ENCODE results near the gene WWOX. TPM values are rescaled to one million over a fixed set of nuclear protein-coding genes. Genes with fewer than 3 reads are reported as not detected.
A peak's percentile ranks its signal among the peaks of the same experiment; 100 is the strongest.

WWOX gene
- polyA plus RNA-seq, 6 donors from 2014 or later, result 9.1 to 17.0 (median 12.5) TPM

- peaks cover 0 to 2% (median 0%) of the 10 kb centered on the region in 7 donors for H3K9me3 Mint-ChIP-seq
- DNase-seq (no peak), ATAC-seq (ENCODE audit: low read depth in 2 of 2) (peak in 1 of 2 donors; percentile 27)
- peaks cover 26 to 46% (median 36%) of the 10 kb centered on the region in 3 donors for H3K4me1 Mint-ChIP-seq
- H3K4me3 Mint-ChIP-seq, result no peak overlapping the region
- peak overlapping the region in 1 of 6 donors; percentile 17 for H3K27ac Mint-ChIP-seq
- H3K36me3 Mint-ChIP-seq, result no peaks in the 10 kb centered on the region
- H3K27me3 Mint-ChIP-seq, result no peaks in the 10 kb centered on the region
These were observed 789.9 kb downstream of the WWOX start for GRCh38 chr16:78889346-78889745.

DNA sequence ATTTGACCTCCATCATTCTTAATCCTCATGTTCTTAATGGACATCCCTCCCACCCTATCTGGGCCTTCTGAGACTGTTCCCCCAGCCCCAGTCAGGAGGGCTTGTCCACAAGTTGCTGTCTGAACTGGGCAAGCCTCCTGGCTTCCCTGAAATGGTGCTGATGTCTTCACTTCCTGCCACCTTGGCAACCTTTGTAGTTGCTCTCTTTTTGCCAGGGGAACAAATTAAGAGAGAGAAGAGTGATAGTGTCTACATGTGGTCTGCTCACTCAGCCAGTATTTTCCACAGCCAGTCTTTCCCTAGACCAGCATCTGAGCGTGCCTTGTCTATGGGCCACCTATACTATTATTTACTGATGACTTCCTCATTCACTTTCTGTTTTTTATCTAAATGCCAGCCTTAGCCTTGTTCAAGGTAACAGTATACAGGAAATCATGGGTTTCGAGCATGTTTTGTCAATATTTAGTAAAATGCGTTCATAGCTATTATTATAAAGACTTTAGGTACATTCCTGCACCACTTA is 791.0 kb downstream of the WWOX start:
- peaks cover 0 to 2% (median 0%) of the 10 kb centered on the region in 7 donors for H3K9me3 Mint-ChIP-seq
- peaks cover 0 to 4% of the 10 kb centered on the region in 2 donors for H3K36me3 Mint-ChIP-seq
- DNase-seq (peak; percentile 8), ATAC-seq (ENCODE audit: low read depth in 2 of 2) (peak; percentile 61 to 63)
- no peaks in the 10 kb centered on the region for H3K27me3 Mint-ChIP-seq
- peak overlapping the region in 5 of 8 donors; percentile 7 to 80 (median 64) for H3K4me3 Mint-ChIP-seq
- peaks cover 26 to 46% (median 39%) of the 10 kb centered on the region in 3 donors for H3K4me1 Mint-ChIP-seq
- peak overlapping the region; percentile 74 to 95 (median 86) for H3K27ac Mint-ChIP-seq

DNA sequence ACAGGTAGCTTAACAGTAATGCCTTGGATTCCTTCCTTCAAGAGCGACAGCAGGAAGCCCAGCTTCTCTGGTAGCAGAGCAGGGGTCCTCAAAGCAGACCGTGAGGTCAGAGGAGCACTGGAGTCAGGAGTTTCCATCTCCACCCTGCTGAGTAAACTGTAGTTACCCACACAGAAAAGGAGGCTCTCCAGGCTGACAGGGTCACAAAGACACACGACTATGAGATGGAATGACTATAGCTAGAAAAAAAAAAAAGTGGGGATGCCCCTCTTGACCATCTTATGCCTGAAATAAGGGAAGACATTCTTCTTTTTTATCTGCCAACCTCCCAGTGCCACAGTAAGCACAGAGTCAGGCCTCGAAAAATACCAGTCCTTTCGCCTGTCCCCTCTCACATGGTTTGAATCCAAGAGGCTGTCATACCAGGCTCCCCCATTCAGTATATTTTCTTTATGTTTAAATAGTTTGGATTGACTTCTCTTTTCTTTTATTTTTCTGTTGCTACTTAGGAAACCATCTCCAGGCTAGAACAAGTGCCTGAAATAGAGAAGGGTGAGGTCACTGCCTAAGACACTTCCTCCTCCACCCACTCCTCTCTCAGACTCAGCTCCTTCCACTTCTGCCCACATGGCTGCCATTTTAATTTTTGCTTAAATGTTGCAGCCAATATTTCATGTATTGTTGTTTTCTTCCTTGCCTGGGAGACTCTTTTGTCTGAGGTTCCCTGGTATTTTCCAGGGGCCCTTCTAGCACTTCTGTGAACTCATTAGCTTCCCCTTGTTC is 793.7 kb downstream of the WWOX start:
- DNase-seq (peak; percentile 12), ATAC-seq (ENCODE audit: low read depth in 2 of 2) (peak; percentile 69 to 78)
- Mint-ChIP-seq H3K27ac (peak overlapping the region in 5 of 6 donors; percentile 68 to 96 (median 82)), H3K4me3 (peak overlapping the region in 4 of 8 donors; percentile 13 to 80 (median 43)), H3K36me3 (peaks cover 0 to 8% of the 10 kb centered on the region in 2 donors), H3K9me3 (peaks cover 0 to 2% (median 0%) of the 10 kb centered on the region in 7 donors), H3K4me1 (peaks cover 26 to 46% (median 39%) of the 10 kb centered on the region in 3 donors), H3K27me3 (no peaks in the 10 kb centered on the region)

- Mint-ChIP-seq H3K4me1 (peaks cover 18 to 35% (median 34%) of the 10 kb centered on the region in 3 donors), H3K9me3 (peaks cover 0 to 2% (median 0%) of the 10 kb centered on the region in 7 donors), H3K36me3 (peaks cover 0 to 8% of the 10 kb centered on the region in 2 donors), H3K4me3 (peak overlapping the region in 1 of 8 donors; percentile 21), H3K27ac (no peak overlapping the region), H3K27me3 (no peaks in the 10 kb centered on the region)
- no peak for ATAC-seq (ENCODE audit: low read depth in 2 of 2)
- DNase-seq, result no peak
These were observed 795.4 kb downstream of the WWOX start for GRCh38 chr16:78894886-78895285.

- no peak for ATAC-seq (ENCODE audit: low read depth in 2 of 2)
- H3K4me3 Mint-ChIP-seq, result no peak overlapping the region
- peaks cover 11 to 27% (median 26%) of the 10 kb centered on the region in 3 donors for H3K4me1 Mint-ChIP-seq
- H3K27me3 Mint-ChIP-seq, result no peaks in the 10 kb centered on the region
- no peak for DNase-seq
- peaks cover 0 to 8% of the 10 kb centered on the region in 2 donors for H3K36me3 Mint-ChIP-seq
- peaks cover 0 to 2% (median 0%) of the 10 kb centered on the region in 7 donors for H3K9me3 Mint-ChIP-seq
- H3K27ac Mint-ChIP-seq, result peak overlapping the region in 1 of 6 donors; percentile 25
These were observed 796.2 kb downstream of the WWOX start for GRCh38 chr16:78895681-78896080.

GRCh38 chr16:78896280-78896679 is 796.8 kb downstream of the WWOX start:
- no peak for DNase-seq
- Mint-ChIP-seq H3K36me3 (peaks cover 0 to 13% of the 10 kb centered on the region in 2 donors), H3K9me3 (peaks cover 0 to 2% (median 0%) of the 10 kb centered on the region in 7 donors), H3K4me3 (no peak overlapping the region), H3K4me1 (peaks cover 7 to 21% (median 20%) of the 10 kb centered on the region in 3 donors), H3K27me3 (no peaks in the 10 kb centered on the region), H3K27ac (no peak overlapping the region)
- no peak for ATAC-seq (ENCODE audit: low read depth in 2 of 2)

- Mint-ChIP-seq H3K4me3 (no peak overlapping the region), H3K9me3 (peaks cover 0 to 2% (median 0%) of the 10 kb centered on the region in 7 donors), H3K36me3 (peaks cover 0 to 16% of the 10 kb centered on the region in 2 donors), H3K27ac (peak overlapping the region in 3 of 6 donors; percentile 10 to 89 (median 37)), H3K27me3 (no peaks in the 10 kb centered on the region), H3K4me1 (peaks cover 7 to 16% (median 14%) of the 10 kb centered on the region in 3 donors)
- ATAC-seq (ENCODE audit: low read depth in 2 of 2) (no peak), DNase-seq (no peak)
These were observed 797.8 kb downstream of the WWOX start for GRCh38 chr16:78897299-78897698.

DNA sequence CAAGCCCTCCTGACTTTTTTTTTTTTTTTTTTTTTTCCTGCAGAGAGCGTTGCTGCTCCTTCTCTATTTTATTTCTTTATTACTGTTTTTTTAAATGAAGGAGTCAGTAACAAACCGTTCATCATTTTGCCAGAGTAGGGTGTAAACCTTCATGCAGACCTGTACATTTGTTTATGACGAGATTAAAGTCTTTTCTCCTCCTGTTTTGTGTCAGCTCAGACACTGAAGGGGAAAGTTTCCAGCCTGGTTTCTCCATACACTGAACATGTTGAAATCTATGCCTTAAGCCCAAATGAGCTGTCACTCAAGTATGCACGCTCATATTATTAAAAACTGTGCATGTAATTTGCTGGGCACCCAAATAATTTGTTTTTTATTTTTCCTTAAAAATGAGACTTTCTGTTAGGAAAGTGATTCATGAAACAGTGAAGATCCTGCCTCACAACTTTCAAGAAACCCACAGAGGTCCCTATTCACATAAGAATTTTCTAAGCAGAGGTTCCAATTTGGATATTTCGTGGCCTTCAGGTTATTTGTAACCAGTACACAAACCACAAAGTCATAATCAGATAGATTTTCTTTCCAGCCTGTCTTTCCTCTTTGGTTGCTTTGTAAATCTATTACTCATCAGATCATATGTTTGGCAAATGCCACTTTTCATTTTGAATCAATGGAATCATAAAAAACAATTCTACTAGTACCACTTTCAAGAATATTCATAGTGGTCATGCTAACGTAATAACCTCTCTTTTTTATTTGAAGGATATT is 800.8 kb downstream of the WWOX start:
- Mint-ChIP-seq H3K36me3 (peaks cover 0 to 22% of the 10 kb centered on the region in 2 donors), H3K4me3 (no peak overlapping the region), H3K27ac (no peak overlapping the region), H3K4me1 (no peaks in the 10 kb centered on the region), H3K27me3 (no peaks in the 10 kb centered on the region), H3K9me3 (peaks cover 0 to 2% (median 0%) of the 10 kb centered on the region in 7 donors)
- no peak for DNase-seq
- ATAC-seq (ENCODE audit: low read depth in 2 of 2), result no peak

DNA sequence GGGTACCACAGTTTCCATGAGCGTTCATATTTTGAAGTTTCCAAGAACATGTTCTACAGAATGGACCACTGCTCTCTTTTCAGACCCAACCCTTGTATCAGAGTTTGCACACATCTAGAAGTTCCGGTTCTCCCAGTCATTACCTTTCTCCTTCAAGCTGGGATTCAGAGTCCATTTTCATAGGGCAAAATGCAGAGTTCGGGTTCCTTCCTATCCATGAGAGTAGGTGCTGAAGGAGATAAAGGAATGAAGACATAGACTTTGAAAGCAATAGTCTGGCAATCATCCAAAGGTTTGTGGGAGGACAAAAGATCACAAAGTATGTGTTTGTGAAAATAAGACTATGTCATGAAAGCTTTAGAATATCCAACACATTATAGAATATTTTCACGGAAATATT is 801.5 kb downstream of the WWOX start:
- ATAC-seq (ENCODE audit: low read depth in 2 of 2), result no peak
- no peaks in the 10 kb centered on the region for H3K27me3 Mint-ChIP-seq
- H3K4me3 Mint-ChIP-seq, result no peak overlapping the region
- no peak for DNase-seq
- H3K9me3 Mint-ChIP-seq, result peaks cover 0 to 2% (median 0%) of the 10 kb centered on the region in 7 donors
- H3K27ac Mint-ChIP-seq, result no peak overlapping the region
- H3K4me1 Mint-ChIP-seq, result no peaks in the 10 kb centered on the region
- H3K36me3 Mint-ChIP-seq, result peaks cover 0 to 15% of the 10 kb centered on the region in 2 donors

DNA sequence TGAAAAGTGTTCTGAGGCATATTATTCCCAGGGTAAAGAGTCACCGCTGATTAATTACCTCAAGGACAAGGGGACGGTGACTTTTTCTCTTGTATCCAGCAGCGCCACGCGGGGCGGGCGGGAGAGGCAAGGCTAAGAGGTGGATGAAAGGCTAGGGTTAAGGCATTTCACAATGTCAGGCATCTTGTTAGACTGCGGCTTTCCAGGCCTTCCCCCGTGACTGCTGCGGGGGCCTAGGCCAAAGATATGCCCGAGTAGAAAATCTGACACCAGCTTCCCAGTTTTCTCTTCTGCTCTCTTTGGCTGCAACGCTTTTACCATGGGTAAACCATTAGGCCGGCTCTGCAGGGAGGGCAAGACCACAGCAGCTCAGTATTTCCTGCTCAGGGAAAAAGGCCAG is 802.9 kb downstream of the WWOX start:
- Mint-ChIP-seq H3K4me3 (no peak overlapping the region), H3K36me3 (peaks cover 0 to 25% of the 10 kb centered on the region in 2 donors)

DNA sequence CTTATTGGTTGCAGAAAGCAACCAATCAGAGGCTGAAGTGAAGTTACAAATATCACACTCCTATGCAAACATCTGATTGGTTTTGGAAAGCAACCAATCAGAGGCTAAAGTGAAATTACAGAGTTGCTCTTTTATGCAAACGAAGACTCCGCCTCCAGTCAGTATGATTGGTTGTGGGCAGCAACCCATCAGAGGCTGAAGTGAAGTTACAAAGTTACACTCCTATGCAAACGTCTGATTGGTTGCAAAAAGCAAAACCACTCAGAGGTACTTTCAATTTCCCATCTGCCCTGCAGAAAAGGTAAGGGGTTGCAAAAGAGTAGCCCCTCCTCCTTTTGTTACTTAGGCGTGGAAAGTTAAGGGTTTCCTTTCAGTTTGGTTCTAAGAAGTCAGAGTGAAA is 803.8 kb downstream of the WWOX start:
- no peaks in the 10 kb centered on the region for H3K9me3 Mint-ChIP-seq
- peaks cover 0 to 25% of the 10 kb centered on the region in 2 donors for H3K36me3 Mint-ChIP-seq
- H3K27me3 Mint-ChIP-seq, result no peaks in the 10 kb centered on the region
- ATAC-seq (ENCODE audit: low read depth in 2 of 2) (no peak), DNase-seq (no peak)
- H3K27ac Mint-ChIP-seq, result no peak overlapping the region
- H3K4me3 Mint-ChIP-seq, result no peak overlapping the region
- no peaks in the 10 kb centered on the region for H3K4me1 Mint-ChIP-seq

More for the DNA sequence above, 802.9 kb downstream of the WWOX start:
- Mint-ChIP-seq H3K4me1 (no peaks in the 10 kb centered on the region), H3K27me3 (no peaks in the 10 kb centered on the region), H3K9me3 (peaks cover 0 to 2% (median 0%) of the 10 kb centered on the region in 7 donors), H3K27ac (no peak overlapping the region)
- DNase-seq (no peak), ATAC-seq (ENCODE audit: low read depth in 2 of 2) (no peak)

DNA sequence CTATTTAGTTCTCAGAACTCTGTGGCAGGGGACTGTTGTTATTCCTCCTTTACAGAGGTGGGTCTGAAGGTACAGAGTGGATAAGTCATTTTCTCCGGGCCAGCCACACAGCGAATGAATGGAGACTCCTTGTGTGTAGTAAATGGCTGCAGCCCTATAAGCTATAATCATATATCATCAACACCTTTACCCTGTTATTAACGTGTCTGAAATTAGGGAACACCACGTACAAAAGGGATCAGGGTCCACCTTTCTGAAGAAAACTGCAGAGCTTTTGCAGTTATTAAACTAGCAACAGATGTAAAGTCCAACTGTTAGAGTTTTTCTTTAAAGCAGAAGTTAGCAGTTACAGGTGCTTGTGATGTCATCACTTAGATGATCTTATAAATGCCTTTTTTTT is 804.4 kb downstream of the WWOX start:
- H3K9me3 Mint-ChIP-seq, result peaks cover 0 to 2% (median 0%) of the 10 kb centered on the region in 7 donors
- no peak for ATAC-seq (ENCODE audit: low read depth in 2 of 2)
- H3K4me3 Mint-ChIP-seq, result no peak overlapping the region
- no peaks in the 10 kb centered on the region for H3K4me1 Mint-ChIP-seq
- no peak for DNase-seq
- no peak overlapping the region for H3K27ac Mint-ChIP-seq
- H3K36me3 Mint-ChIP-seq, result peaks cover 0 to 25% of the 10 kb centered on the region in 2 donors
- no peaks in the 10 kb centered on the region for H3K27me3 Mint-ChIP-seq

DNA sequence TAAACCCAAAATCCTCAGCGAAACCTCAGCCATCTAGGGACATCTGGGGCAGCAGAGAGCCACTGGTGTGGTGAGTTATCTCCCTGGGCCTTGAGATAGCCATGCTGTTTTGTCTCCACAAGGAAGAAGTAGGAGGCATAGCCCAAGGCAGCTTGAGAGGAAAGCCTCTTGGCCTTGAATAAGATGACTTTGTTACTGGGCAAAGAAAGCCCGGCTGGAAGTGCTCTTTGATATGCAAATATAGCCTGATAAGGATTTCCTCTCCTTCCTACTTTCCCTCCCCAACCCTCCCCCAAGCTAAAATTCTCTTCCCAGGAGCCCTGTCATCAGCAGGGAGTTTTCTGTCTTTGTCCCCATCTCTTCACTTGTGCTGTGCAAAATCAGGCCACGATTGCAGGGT is 806.7 kb downstream of the WWOX start:
- Mint-ChIP-seq H3K4me1 (no peaks in the 10 kb centered on the region), H3K9me3 (peaks cover 3 to 25% (median 12%) of the 10 kb centered on the region in 7 donors), H3K27me3 (no peaks in the 10 kb centered on the region), H3K4me3 (no peak overlapping the region), H3K27ac (no peak overlapping the region), H3K36me3 (peaks cover 17 to 34% of the 10 kb centered on the region in 2 donors)
- ATAC-seq (ENCODE audit: low read depth in 2 of 2), result no peak
- no peak for DNase-seq

All from naive B cell (primary cell).